ENCODE measurements around the gene MAP2. TPM values are rescaled to one million over a fixed set of nuclear protein-coding genes. Genes with fewer than 3 reads are reported as not detected.

MAP2 gene
- total RNA-seq, 2 donors from 2014 or later = 1.8 TPM

GRCh38 chr2:209661286-209661894, 237.5 kb downstream of the MAP2 start:
- H3K9ac ChIP-seq (ENCODE audit: extremely low read depth, low read length, poor library complexity, severe bottlenecking) = no peak overlapping the region

DNA sequence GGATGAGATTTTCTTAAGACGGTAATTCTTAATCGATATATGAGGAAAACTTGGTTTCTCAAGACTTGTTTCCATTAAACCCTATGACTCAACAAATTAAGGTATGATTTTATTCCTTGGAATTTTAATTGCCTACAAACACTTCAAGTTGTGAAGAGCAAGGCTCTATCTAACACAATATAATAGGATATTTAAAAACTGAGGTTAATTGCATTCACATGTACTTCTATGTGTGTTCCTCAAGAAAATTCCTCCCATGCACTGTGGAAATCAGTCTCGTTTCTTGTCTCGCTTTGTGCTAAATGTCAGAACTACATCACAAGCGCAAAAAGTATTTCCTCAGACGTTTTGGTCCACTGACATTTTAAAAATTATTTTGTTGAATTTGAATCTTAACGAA, 238.2 kb downstream of the MAP2 start:
- no peaks in the 10 kb centered on the region for H3K27me3 ChIP-seq (ENCODE audit: control insufficient read depth, insufficient read depth, low read length, poor library complexity, severe bottlenecking)
- H3K9me3 Mint-ChIP-seq = peaks cover 2% of the 10 kb centered on the region
- no peaks in the 10 kb centered on the region for H3K36me3 ChIP-seq (ENCODE audit: control insufficient read depth, insufficient read depth, low read length)
- WGBS, 2 experiments (ENCODE audit: insufficient coverage in 1 of 2, insufficient read length in 1 of 2) = 75 to 93% methylated on average over 3 to 7 of the region's 7 CpGs
- no peak overlapping the region for H3K4me3 Mint-ChIP-seq
- H3K4me3 ChIP-seq (ENCODE audit: low read length) = no peak overlapping the region
- no peaks in the 10 kb centered on the region for H3K4me1 ChIP-seq (ENCODE audit: control insufficient read depth, insufficient read depth, low read length)
- no peak overlapping the region for H3K9ac ChIP-seq (ENCODE audit: extremely low read depth, low read length, poor library complexity, severe bottlenecking)
- DNase-seq = no peak
- peaks cover 10% of the 10 kb centered on the region for H3K4me1 Mint-ChIP-seq
- H3K27ac ChIP-seq (ENCODE audit: low read depth, low read length) = peak overlapping the region; percentile 78
- H3K9me3 ChIP-seq (ENCODE audit: control insufficient read depth, low read length) = no peaks in the 10 kb centered on the region
- no peak for TF ChIP-seq CTCF (conservative IDR thresholded peaks at IDR 0.05)
- no peaks in the 10 kb centered on the region for H3K27me3 Mint-ChIP-seq (ENCODE audit: insufficient read depth)
- no peaks in the 10 kb centered on the region for H3K36me3 Mint-ChIP-seq (ENCODE audit: low read depth)
- H3K27ac Mint-ChIP-seq = no peak overlapping the region

More at GRCh38 chr2:209661286-209661894, 237.5 kb downstream of the MAP2 start:
- Mint-ChIP-seq H3K4me1 (peaks cover 10% of the 10 kb centered on the region), H3K27ac (no peak overlapping the region), H3K4me3 (peak overlapping the region; percentile 26), H3K27me3 (ENCODE audit: insufficient read depth) (no peaks in the 10 kb centered on the region), H3K9me3 (peaks cover 2% of the 10 kb centered on the region), H3K36me3 (ENCODE audit: low read depth) (no peaks in the 10 kb centered on the region)
- Histone ChIP-seq H3K27ac (ENCODE audit: low read depth, low read length) (peak overlapping the region; percentile 78), H3K27me3 (ENCODE audit: control insufficient read depth, insufficient read depth, low read length, poor library complexity, severe bottlenecking) (no peaks in the 10 kb centered on the region), H3K9me3 (ENCODE audit: control insufficient read depth, low read length) (no peaks in the 10 kb centered on the region), H3K4me3 (ENCODE audit: low read length) (no peak overlapping the region), H3K36me3 (ENCODE audit: control insufficient read depth, insufficient read depth, low read length) (no peaks in the 10 kb centered on the region), H3K4me1 (ENCODE audit: control insufficient read depth, insufficient read depth, low read length) (no peaks in the 10 kb centered on the region)
- peak; percentile 63 for DNase-seq
- 46 to 63% methylated on average over 6 to 9 of the region's 9 CpGs for WGBS, 2 experiments (ENCODE audit: insufficient coverage in 1 of 2, insufficient read length in 1 of 2)
- TF ChIP-seq CTCF (conservative IDR thresholded peaks at IDR 0.05) = no peak

GRCh38 chr2:209663139-209663538, 239.3 kb downstream of the MAP2 start:
- WGBS, 2 experiments (ENCODE audit: insufficient coverage in 1 of 2, insufficient read length in 1 of 2) = 40 to 69% methylated on average over 1 to 5 of the region's 5 CpGs
- no peaks in the 10 kb centered on the region for H3K4me1 ChIP-seq (ENCODE audit: control insufficient read depth, insufficient read depth, low read length)
- H3K9ac ChIP-seq (ENCODE audit: extremely low read depth, low read length, poor library complexity, severe bottlenecking) = no peak overlapping the region
- H3K9me3 ChIP-seq (ENCODE audit: control insufficient read depth, low read length) = no peaks in the 10 kb centered on the region
- H3K27ac Mint-ChIP-seq = peak overlapping the region; percentile 5
- TF ChIP-seq CTCF (conservative IDR thresholded peaks at IDR 0.05) = no peak
- no peaks in the 10 kb centered on the region for H3K27me3 ChIP-seq (ENCODE audit: control insufficient read depth, insufficient read depth, low read length, poor library complexity, severe bottlenecking)
- H3K27me3 Mint-ChIP-seq (ENCODE audit: insufficient read depth) = no peaks in the 10 kb centered on the region
- H3K27ac ChIP-seq (ENCODE audit: low read depth, low read length) = peak overlapping the region; percentile 44
- H3K9me3 Mint-ChIP-seq = peaks cover 2% of the 10 kb centered on the region
- peaks cover 10% of the 10 kb centered on the region for H3K4me1 Mint-ChIP-seq
- no peak overlapping the region for H3K4me3 Mint-ChIP-seq
- H3K36me3 Mint-ChIP-seq (ENCODE audit: low read depth) = no peaks in the 10 kb centered on the region
- H3K4me3 ChIP-seq (ENCODE audit: low read length) = no peak overlapping the region
- H3K36me3 ChIP-seq (ENCODE audit: control insufficient read depth, insufficient read depth, low read length) = no peaks in the 10 kb centered on the region
- DNase-seq = no peak
